ENCODE results near the gene PIEZO2.
"Not testable (repeated sequence)": the region's sequence is repeated elsewhere in the genome, so short reads cannot be mapped to it uniquely, and the experiment has no call there.

PIEZO2 gene

GRCh38 chr18:11175266-11175979 lies 26.1 kb upstream of the PIEZO2 start:
- Histone ChIP-seq H3K4me2 (ENCODE audit: low read length) (no peak overlapping the region), H3K4me3 (ENCODE audit: low read length) (no peak overlapping the region), H3K9me2 (replicated peaks; ENCODE audit: control insufficient read depth, low read length) (no peaks in the 10 kb centered on the region), H3K27ac (ENCODE audit: low read depth, low read length) (no peak overlapping the region), H3K27me3 (ENCODE audit: control insufficient read depth, low read length) (no peaks in the 10 kb centered on the region), H3K79me2 (ENCODE audit: control insufficient read depth, low read length) (no peaks in the 10 kb centered on the region), H3K36me3 (ENCODE audit: control insufficient read depth, low read length) (no peaks in the 10 kb centered on the region), H3K4me1 (ENCODE audit: control insufficient read depth, low read length) (no peaks in the 10 kb centered on the region), H3F3A (ENCODE audit: control insufficient read depth, insufficient read depth) (no peaks in the 10 kb centered on the region), H3K9me3 (ENCODE audit: control insufficient read depth, insufficient read depth, low read length) (no peaks in the 10 kb centered on the region), H4K20me1 (ENCODE audit: control insufficient read depth, insufficient read depth, low read depth, low read length) (no peaks in the 10 kb centered on the region)
- no peak for TF ChIP-seq CTCF (IDR thresholded peaks at IDR 0.05; ENCODE audit: low read depth, low read length, poor library complexity, severe bottlenecking)
- TF ChIP-seq EZH2phosphoT487 (IDR thresholded peaks at IDR 0.05; ENCODE audit: borderline replicate concordance, low read length): no peak

DNA sequence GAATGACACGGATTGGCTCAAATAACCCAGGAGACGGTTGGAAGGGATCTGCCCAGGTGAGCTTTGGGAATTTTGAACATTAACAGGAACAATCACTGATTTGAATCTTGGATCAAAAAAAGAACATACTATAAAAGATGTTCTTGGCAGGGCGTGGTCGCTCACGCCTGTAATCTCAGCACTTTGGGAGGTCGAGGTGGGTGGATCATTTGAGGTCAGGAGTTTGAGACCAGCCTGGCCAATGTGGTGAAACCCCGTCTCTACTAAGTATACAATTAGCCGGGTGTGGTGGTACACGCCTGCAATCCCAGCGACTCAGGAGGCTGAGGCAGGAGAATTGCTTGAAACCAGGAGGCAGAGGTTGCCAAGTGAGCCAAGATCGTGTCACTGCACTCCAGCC lies 24.8 kb upstream of the PIEZO2 start:
- H3K9me3 ChIP-seq (ENCODE audit: control insufficient read depth, insufficient read depth, low read length); H3K9me2 ChIP-seq (replicated peaks; ENCODE audit: control insufficient read depth, low read length); H3K36me3 ChIP-seq (ENCODE audit: control insufficient read depth, low read length); H3K4me3 ChIP-seq (ENCODE audit: low read length); H3K27me3 ChIP-seq (ENCODE audit: control insufficient read depth, low read length); H4K20me1 ChIP-seq (ENCODE audit: control insufficient read depth, insufficient read depth, low read depth, low read length); H3K27ac ChIP-seq (ENCODE audit: low read depth, low read length); H3K4me2 ChIP-seq (ENCODE audit: low read length); H3K4me1 ChIP-seq (ENCODE audit: control insufficient read depth, low read length); H3K79me2 ChIP-seq (ENCODE audit: control insufficient read depth, low read length); H3F3A ChIP-seq (ENCODE audit: control insufficient read depth, insufficient read depth): not testable (repeated sequence)

- H3K79me2 ChIP-seq (ENCODE audit: control insufficient read depth, low read length): no peaks in the 10 kb centered on the region
- no peak overlapping the region for H3K27ac ChIP-seq (ENCODE audit: low read depth, low read length)
- H3K27me3 ChIP-seq (ENCODE audit: control insufficient read depth, low read length): no peaks in the 10 kb centered on the region
- H3K9me2 ChIP-seq (replicated peaks; ENCODE audit: control insufficient read depth, low read length): no peaks in the 10 kb centered on the region
- H3K4me2 ChIP-seq (ENCODE audit: low read length): no peak overlapping the region
- H3K9me3 ChIP-seq (ENCODE audit: control insufficient read depth, insufficient read depth, low read length): no peaks in the 10 kb centered on the region
- no peak overlapping the region for H3K4me3 ChIP-seq (ENCODE audit: low read length)
- no peaks in the 10 kb centered on the region for H3K4me1 ChIP-seq (ENCODE audit: control insufficient read depth, low read length)
- H4K20me1 ChIP-seq (ENCODE audit: control insufficient read depth, insufficient read depth, low read depth, low read length): no peaks in the 10 kb centered on the region
- TF ChIP-seq CTCF (IDR thresholded peaks at IDR 0.05; ENCODE audit: low read depth, low read length, poor library complexity, severe bottlenecking): no peak
- TF ChIP-seq EZH2phosphoT487 (IDR thresholded peaks at IDR 0.05; ENCODE audit: borderline replicate concordance, low read length): no peak
- H3K36me3 ChIP-seq (ENCODE audit: control insufficient read depth, low read length): no peaks in the 10 kb centered on the region
- H3F3A ChIP-seq (ENCODE audit: control insufficient read depth, insufficient read depth): no peaks in the 10 kb centered on the region
These were observed 18.4 kb upstream of the PIEZO2 start for GRCh38 chr18:11167778-11168177.

- no peak overlapping the region for H3K4me3 ChIP-seq (ENCODE audit: low read length)
- H3F3A ChIP-seq (ENCODE audit: control insufficient read depth, insufficient read depth): no peaks in the 10 kb centered on the region
- no peak overlapping the region for H3K27ac ChIP-seq (ENCODE audit: low read depth, low read length)
- TF ChIP-seq EZH2phosphoT487 (IDR thresholded peaks at IDR 0.05; ENCODE audit: borderline replicate concordance, low read length) (no peak), CTCF (IDR thresholded peaks at IDR 0.05; ENCODE audit: low read depth, low read length, poor library complexity, severe bottlenecking) (no peak)
- H3K36me3 ChIP-seq (ENCODE audit: control insufficient read depth, low read length): no peaks in the 10 kb centered on the region
- H3K27me3 ChIP-seq (ENCODE audit: control insufficient read depth, low read length): no peaks in the 10 kb centered on the region
- H3K9me3 ChIP-seq (ENCODE audit: control insufficient read depth, insufficient read depth, low read length): no peaks in the 10 kb centered on the region
- H3K4me1 ChIP-seq (ENCODE audit: control insufficient read depth, low read length): no peaks in the 10 kb centered on the region
- H3K79me2 ChIP-seq (ENCODE audit: control insufficient read depth, low read length): no peaks in the 10 kb centered on the region
- no peaks in the 10 kb centered on the region for H3K9me2 ChIP-seq (replicated peaks; ENCODE audit: control insufficient read depth, low read length)
- no peaks in the 10 kb centered on the region for H4K20me1 ChIP-seq (ENCODE audit: control insufficient read depth, insufficient read depth, low read depth, low read length)
- H3K4me2 ChIP-seq (ENCODE audit: low read length): no peak overlapping the region
These were observed 16.6 kb upstream of the PIEZO2 start for GRCh38 chr18:11165952-11166351.

All from DOHH2 (cell line).